GM21529 (cell line): Measurements from ENCODE around the gene HS2ST1.
"Not testable (repeated sequence)": the region's sequence is repeated elsewhere in the genome, so short reads cannot be mapped to it uniquely, and the experiment has no call there.

ENCODE experiments used
- ATAC-seq: cut with Tn5 transposase; IDR thresholded peaks from one replicate; pipeline ENCODE4 v1.9.1; 2021; ENCODE audit not compliant: unreplicated experiment

The HS2ST1 gene

DNA sequence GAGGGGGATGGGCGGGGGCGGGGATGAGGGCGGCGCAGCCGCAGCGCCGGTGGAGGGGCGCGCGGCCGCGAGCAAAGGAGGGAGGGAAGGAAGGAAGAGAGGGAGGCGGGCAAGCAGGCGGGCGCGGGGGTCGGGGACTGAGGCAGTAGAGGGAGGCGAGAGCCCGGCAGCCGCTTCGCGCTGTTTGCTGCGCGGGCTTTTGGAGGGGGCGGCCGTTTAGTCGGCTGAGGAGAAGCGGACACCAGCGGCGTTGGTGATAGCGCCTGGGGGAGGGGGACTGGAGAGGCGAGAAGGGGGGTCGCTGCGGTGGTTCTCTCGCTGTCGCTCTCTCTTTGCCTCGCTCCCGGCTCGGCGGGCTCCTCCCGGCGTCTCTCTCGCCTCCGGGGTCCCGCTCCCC, at the start of gene HS2ST1:
Gene HS2ST1 (plus strand): TSS at position 35 of the 397 bp plus-strand sequence.
- ATAC-seq = no peak

DNA sequence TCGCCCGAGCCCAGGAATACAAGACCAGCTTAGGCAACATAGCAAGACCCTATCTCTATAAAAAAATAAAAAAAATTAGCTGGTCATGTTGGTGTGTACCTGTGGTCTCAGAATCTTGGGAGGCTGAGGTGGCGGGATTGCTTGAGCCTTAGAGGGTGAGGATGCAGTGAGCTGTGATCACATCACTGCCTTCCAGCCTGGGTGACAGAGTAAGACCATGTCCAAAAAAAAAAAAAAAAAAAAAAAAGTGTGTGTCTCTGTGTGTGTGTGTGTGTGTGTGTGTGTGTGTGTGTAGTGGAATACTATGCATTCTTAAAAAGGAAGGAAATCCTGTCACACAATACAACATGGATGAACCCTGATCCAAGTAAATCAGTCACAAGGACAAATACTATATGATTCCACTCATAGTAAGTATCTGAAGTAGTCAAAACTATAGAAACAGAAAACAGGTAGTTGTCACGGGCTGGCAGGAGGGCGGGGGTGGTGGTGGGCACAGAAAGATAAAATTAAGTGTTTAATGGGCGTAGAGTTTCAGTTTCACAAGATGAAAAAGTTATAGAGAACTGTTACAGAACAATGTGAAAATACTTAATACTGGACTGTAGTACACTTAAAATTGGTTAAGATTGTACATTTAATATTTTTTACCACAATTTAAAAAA, 48.3 kb upstream of the HS2ST1 start:
- peak; percentile 71 for ATAC-seq

DNA sequence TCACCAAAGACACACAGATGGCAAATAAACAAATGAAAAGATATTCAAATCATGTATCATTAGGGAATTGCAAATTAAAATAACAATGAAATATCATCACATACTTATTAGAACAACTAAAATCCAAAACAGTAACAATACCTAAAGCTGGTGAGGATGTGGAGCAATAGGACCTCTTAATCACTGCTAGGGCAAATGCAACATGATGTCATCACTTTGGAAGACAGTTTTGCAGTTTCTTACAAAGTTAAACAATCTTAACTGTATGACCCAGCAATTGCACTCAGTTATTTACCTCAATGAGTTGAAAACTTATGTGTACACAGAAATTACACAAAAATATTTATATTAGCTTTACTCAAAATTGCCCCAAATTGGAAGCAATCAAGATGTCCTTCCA, 47.8 kb upstream of the HS2ST1 start:
- no peak for ATAC-seq

DNA sequence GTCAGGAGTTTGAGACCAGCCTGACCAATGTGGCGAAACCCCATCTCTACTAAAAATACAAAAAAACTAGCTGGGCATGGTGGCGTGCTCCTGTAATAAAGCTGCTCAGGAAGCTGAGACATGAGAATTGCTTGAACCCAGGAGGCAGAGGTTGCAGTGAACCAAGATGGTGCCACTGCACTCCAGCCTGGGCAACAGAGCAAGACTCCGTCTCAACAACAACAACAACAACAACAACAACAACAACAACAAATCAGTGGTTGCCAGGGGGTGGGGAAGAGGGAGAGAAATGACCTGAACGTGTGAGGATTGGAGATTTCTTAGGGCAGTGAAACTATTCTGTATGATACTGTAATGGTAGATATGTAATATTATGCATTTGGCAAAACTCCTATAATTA, 47.2 kb upstream of the HS2ST1 start:
- not testable (repeated sequence) for ATAC-seq

DNA sequence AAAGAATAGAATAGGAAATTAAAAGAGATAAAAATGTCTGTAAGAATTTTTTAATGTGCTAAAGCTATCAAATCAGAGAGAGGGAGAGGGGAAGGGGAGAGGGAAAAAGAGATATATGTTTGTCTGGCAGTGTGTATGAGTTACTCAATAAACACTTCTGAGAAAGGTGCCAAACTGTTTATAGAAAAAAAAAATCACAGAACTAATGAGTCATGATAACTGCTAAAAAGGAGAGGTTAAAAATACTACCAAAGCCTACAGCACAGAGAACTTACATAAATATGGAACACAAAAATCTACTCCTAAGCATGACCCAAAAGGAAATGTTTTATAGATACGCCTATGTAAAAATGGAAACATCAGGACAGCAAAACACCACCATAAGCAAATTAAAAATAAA, 46.0 kb upstream of the HS2ST1 start:
- no peak for ATAC-seq

DNA sequence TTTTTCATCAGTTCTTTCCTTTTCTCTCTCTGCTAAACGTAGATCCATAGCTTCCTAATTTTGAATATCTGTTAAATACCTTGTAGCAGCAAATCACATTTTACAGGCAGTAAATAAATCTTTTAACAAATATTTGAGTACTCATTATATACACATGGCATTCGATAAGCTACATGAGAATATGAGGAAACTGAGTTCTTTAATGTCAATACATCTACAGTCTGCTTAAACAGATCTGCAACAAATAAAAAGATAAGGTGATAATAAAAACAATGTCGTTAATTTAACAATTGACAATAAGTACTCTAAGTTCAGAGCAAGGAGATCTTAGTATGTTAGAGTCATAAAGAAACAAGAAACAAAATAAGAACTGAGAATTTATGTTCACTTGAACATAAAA, 43.4 kb upstream of the HS2ST1 start:
- no peak for ATAC-seq

DNA sequence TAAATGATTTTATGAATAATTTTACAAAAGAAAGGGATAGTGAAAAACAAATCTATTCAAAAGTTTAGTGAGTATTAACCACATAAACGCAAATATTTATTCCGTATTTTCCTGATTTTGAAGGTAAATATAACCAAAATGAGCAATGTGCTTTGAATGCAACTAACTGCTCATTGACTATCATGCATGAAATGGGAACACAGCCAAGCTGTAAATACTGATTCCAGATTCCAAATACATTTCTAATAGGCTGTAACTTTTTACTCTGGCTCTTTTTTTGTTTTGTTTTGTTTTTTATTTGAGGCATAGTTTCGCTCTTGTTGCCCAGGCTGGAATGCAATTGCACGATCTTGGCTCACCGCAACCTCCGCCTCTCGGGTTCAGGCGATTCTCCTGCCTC, 42.3 kb upstream of the HS2ST1 start:
- no peak for ATAC-seq

DNA sequence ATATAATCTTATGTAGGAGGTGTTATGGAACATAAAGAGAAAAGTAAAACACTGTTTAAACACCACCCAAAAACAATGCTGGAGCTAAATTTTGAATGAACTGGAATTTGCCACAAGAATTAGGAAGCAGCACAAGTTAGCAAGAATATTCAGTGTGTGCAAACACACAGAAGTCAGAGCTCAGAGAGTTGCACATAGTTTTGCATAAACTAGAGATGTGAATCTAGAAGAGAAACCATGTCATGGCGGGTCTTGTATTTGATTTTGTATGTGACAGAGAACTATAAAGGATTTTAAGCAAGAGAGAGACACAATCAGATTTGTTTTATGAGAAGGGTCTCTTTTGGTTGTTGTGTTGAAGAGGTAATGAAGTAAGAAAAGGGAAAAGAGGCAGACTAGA, 38.7 kb upstream of the HS2ST1 start:
- no peak for ATAC-seq

DNA sequence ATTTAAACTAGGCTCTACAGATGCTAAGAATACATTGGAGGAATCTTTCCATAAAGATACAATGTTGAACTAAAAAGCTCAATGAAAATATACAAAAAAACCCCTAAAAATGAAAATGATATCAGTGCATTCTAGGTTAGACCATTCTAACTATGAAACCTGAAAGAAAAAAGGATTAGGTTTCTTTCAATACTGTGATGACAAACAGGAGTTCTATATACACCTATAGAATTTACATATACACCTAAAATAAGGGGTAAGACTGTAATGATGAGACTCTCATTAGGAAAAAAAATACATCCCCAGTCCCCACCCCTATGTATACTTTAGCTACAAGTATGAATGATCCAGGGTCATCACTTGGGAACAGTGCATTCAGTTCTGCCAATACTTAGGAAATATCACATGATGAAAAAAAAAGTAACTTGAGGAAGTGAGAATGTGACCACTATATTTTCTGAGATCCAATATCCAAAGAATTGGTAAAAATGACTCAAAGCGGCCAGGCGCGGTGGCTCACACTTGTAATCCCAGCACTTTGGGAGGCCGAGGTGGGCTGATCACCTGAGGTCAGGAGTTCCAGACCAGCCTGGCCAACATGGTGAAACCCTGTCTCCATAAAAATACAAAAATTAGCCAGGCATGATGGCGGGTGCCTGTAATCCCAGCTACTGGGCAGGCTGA, 26.8 kb upstream of the HS2ST1 start:
- ATAC-seq = no peak

DNA sequence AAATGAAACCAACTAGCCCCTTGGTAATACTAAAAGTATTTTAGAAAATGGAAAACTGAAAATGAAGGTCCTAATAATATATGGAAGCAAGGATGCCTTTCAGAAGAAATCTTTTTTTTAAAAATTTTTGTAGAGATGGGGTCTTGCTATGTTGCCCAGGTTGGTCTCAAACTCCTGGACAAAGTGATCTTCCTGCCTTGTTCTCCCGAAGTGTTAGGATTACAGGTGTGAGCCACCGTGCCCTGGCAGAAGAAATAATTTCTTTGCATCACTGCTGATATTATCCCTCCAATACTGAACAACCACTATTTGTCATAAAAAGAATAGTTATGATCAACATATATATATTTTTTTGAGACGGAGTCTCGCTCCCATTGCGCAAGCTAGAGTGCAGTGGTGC, 26.1 kb upstream of the HS2ST1 start:
- no peak for ATAC-seq

DNA sequence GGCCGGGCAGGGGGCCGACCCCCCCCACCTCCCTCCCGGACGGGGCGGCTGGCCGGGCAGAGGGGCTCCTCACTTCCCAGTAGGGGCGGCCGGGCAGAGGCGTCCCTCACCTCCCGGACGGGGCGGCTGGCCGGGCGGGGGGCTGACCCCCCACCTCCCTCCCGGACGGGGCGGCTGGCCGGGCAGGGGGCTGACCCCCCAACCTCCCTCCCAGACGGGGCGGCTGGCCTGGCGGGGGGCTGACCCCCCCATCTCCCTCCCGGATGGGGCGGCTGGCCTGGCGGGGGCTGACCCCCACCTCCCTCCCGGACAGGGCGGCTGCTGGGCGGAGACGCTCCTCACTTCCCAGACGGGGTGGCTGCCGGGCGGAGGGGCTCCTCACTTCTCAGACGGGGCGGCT, 15.0 kb upstream of the HS2ST1 start:
- not testable (repeated sequence) for ATAC-seq

DNA sequence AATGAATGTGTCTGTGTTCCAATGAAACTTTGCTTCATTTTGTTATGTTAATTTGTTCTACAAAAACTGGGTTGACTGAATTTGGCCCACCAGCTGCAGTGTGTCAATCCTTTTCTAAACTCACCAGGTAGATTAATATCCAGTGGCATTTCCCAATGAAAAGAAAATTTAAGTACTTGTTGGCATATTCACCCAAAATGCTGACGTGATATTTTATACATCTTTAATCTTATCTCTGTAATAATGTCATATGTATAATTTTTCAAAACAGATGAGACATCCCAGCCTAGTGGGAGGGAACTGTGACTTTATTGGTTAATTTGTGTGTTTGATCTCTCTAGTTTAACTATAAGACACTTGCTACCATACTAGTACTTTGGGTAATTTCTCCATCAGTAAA, 8.6 kb upstream of the HS2ST1 start:
- no peak for ATAC-seq

DNA sequence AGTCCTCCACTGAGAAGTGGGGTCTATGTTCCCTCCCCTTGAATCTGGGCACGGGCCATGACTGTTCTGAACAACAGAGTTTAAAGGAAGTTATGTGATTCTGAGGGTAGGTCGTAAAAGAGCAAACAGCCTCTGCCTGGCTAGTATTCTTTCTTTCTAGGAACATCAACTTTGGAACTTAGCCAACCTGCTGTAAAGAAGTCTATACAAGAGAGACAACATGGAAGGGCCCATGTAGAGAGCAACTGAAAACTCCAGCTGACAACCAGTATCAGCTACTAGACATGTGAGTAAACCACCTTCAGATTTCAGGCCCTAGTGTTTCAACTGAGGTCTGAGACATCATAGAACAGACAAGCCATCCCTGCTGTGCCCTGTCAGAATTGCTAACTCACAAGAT, 8.0 kb upstream of the HS2ST1 start:
- no peak for ATAC-seq

DNA sequence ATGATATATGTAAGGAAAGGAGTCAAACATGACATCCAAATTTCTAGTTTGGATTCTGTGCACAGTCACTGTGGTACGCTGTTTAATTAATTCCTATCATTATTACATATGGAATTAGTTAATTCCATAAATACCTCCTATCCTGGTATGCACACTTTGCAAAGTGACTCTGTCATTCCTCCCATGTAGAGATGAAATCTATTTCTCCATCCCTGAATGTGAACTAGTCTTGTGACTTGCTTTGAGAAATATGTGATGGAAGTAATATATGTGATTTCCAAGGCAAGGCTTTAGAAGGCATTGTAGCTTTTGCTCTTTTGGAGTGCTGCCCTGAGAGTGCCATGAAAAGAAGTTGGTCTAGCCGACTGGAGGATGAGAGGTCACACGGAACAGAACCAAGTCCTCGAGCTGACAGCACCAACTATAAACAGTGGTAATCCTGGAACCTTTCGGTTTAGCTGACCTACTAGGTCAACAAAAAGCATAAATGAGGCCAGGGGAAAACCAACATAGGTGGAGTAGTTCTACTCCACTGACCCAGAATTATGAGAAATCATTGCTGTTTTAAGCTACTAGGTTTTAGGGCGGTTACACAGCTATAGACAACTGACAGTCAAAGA, 2.0 kb upstream of the HS2ST1 start:
- no peak for ATAC-seq

DNA sequence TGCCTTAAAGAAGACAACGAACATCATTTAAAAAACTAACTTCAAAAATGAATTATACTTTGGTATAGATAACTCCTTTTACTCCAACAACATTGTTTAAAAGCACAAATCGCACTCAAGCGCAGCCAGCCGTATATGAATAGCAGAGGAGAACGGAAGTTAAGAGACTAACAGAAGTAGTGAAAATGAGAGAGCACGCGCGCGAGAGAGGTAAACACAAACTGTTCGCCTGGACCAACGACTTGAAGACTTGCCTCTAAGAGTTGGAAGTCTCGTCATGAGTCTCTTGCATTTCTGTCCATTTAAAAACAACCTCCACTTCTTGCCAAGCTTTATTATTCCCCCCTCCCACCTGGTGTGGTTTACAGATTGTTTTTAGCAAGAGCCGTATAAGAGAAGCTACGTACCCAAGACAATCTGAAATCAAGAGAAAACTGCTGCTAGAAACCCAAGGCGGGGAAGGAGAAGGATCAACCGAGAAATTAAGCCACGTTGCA, 988 bp upstream of the HS2ST1 start:
- ATAC-seq = no peak

DNA sequence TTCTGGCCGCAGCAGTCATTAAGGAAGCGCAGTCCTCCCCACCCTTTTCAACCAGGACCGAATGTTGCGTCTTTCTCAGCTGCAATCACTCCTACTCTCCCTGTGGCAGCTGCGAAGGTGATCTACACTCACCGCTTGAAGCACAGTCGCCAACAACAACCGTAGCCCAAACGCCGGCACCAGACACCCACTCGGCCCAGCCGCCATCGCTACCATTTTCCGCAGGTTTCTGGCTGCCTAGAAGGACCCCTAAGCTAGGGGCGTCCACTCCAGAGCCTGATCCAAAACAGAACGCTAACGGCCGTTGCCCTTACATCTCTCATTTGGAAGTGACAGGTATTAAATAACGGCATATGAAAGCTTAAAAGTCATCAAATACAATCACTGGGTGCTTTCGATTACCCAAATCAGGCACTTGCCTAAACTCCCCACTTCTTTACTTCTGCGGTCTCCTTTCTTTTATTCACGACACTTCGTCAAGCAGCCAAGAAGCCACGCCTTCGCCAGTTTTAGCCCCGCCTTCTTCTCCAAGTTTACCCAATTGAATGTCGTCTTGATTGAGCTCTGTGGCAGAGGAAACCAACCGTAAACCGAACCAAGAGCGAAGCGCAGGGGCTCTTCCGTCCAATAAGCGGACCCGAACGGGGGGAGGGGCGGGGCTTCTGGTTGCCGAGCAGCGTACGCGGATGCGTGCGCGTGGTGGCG, 387 bp upstream of the HS2ST1 start, which contains the start of gene SELENOF:
Gene SELENOF (minus strand): TSS at position 231 of the 705 bp plus-strand sequence. CDS start 15 bp downstream, at position 216.
- peak; percentile 80 for ATAC-seq

DNA sequence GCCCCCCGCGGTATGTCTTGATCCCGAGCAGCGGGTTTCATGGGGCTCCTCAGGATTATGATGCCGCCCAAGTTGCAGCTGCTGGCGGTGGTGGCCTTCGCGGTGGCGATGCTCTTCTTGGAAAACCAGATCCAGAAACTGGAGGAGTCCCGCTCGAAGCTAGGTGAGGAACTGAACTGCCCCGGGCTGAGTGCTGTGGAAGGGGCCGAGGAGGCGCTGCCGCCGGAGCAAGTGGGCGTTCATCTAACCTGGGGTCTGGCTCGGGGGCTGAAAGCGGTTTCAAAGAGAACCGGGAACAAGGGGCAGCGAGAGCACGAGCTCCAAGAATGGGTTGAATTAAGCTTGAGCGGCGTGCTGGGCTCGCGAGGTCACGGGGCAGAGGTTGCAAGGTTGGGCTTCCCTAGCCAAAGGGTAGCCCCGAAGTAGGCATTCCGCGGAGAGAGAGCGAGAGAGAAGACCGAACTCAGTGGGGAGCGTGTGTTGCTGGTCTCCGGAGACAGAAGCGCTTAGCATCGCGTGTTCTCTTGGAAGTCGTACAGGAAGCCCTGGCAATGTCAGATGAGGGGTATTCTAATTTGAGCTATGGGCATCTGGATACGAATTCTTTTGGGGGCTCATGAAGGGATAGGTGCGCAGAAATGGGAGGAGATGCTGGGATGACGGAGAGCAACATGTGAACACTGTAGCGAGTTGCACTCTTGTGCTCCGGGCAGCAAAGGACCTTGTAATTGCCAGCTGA, 732 bp downstream of the HS2ST1 start:
- ATAC-seq = peak; percentile 32

DNA sequence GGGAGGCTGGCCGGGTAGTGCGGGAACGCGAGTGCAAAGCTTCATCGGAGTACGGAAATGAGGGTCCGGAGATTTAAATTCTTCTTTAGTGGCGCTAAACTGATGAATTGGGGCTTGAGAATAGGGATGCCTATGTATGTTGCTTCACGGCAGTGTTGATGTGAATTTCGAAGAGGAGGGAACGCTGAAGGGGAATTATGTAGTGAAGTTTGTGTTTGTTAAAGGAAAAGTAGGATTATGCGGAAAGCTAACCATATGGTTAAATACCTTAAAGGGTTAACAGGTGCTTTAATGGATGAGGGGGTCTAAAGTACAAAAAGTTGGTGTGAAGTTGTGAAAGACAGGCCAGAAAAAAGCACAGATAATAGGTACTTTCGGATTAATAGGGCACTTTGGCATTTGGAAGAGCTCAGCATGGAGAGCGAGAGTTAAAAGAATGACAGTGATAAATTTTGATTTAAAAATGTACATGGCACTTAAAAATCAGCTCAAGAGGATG, 1.4 kb downstream of the HS2ST1 start:
- no peak for ATAC-seq

DNA sequence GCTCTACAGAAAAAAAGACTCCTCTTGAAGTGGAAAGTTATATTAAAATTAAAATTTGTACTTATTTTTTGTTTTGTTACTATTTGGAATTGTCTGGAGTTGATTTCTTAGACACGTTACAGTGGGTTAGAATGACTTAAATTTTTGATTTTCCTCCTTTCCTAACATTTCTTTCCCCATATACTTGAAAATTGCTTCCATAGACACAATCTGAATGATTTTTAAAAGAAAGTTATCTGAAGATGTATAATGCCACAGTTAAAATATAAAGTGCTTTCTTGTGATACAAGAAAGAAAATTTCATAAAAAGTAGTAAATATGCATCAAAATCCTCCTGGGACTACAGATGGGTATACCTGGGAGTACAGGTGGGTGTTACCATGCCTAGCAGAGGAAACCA, 2.3 kb downstream of the HS2ST1 start:
- ATAC-seq = no peak

DNA sequence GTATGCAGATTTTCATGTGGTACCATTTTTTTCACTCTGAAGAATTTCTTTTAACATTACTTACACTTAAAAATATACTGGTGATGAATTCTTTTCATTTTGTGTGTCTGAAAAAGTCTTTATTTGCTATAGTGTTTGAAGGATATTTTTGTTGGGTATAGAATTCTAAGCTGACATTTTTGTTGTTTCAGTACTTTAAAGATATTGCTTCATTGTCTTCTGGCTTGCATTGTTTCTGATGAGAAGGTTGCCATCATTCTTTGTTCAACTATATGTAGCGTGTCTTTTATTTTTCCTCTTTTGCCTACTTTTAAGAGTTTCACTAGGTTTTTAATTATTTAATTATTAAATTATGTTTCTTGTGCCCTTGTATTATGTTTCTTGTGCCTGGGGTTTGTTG, 8.0 kb downstream of the HS2ST1 start:
- ATAC-seq = no peak
